K562 (cell line): ENCODE data around the gene DTX1.

ENCODE experiments used
- CEBPB ChIP-seq: fragments of 450-650 bp; IDR thresholded peaks from 2 replicates; pipeline ENCODE4 v1.6.1; 2016; ENCODE audit warnings: missing genetic modification characterization, missing compliant biosample characterization
- EP300 ChIP-seq: IDR thresholded peaks from 2 replicates; pipeline ENCODE4 v1.6.1; 2012; ENCODE audit warnings: low read length, improper control_type of control experiment
- HDGF ChIP-seq: fragments of 450-650 bp; IDR thresholded peaks from 2 replicates; pipeline ENCODE4 v1.6.1; 2016
- MXI1 ChIP-seq: IDR thresholded peaks from 2 replicates; pipeline ENCODE4 v1.6.1; 2011; ENCODE audit warnings: low read depth, mild to moderate bottlenecking, improper control_type of control experiment, low read length
- POLR2A ChIP-seq: fragments of 450-650 bp; conservative IDR thresholded peaks from 2 replicates; pipeline ENCODE4 v1.6.1; 2016
- SPI1 ChIP-seq: IDR thresholded peaks from 2 replicates; pipeline ENCODE4 v1.6.1; 2011; ENCODE audit warnings: low read depth, low read length, control low read depth, borderline replicate concordance
- ZNF274 ChIP-seq: IDR thresholded peaks from 2 replicates; pipeline ENCODE4 v1.6.1; 2011; ENCODE audit warnings: low read depth, mild to moderate bottlenecking, low read length, moderate library complexity, borderline replicate concordance
- ZNF766 ChIP-seq: fragments of 200-800 bp; sonication (Bioruptor generic); conservative IDR thresholded peaks from 2 replicates; pipeline ENCODE4 v1.6.1; 2016; ENCODE audit warnings: missing genetic modification characterization, missing compliant biosample characterization
- TF ChIP-seq, protein P1 (sequence below): fragments of 450-650 bp; formaldehyde crosslinking; IDR thresholded peaks from 2 replicates; pipeline ENCODE4 v1.4.0; 2022; ENCODE audit warnings: missing genetic modification characterization
- TF ChIP-seq, protein P2 (sequence below): fragments of 250-450 bp; sonication (Bioruptor Pico); IDR thresholded peaks from 2 replicates; pipeline ENCODE4 v1.5.0; 2020; ENCODE audit warnings: mild to moderate bottlenecking, borderline replicate concordance

DNA sequence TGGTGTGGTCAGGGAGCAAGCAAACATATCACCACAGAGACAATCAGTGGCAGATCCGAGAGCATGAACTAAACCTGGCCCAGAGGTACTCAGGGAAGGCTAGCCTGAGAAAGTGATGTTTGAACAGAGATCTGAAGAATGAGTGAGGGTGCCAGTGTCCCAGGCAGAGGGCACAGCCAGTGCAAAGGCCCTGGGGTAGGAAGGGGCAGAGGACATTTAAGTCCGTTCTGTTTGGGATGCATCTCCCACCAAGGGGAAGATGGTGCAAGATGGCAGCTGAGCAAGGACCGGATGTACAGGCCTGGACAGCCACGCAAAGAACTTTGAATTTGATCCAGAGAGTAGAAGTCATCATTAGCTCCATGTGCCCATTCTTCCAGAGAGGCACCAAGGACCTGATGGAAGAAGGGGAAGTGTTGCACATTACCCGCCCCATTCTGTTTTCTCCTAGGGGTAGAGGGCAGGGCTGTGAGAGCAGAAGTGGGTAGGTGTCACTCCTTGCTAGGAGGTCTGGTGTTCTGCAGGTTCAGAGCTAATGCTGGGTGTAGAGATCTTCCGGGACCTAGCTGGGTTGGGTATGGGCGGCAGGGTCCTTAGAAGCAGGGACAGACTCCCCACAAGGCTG, 3.9 kb downstream of the DTX1 start:
- TF ChIP-seq SPI1 (no peak), ZNF766 (CRISPR knock-in tag) (no peak), POLR2A (no peak), CEBPB (no peak), MXI1 (no peak), ZNF274 (no peak), EP300 (no peak), HDGF (no peak)
- TF ChIP-seq, protein P1, sequence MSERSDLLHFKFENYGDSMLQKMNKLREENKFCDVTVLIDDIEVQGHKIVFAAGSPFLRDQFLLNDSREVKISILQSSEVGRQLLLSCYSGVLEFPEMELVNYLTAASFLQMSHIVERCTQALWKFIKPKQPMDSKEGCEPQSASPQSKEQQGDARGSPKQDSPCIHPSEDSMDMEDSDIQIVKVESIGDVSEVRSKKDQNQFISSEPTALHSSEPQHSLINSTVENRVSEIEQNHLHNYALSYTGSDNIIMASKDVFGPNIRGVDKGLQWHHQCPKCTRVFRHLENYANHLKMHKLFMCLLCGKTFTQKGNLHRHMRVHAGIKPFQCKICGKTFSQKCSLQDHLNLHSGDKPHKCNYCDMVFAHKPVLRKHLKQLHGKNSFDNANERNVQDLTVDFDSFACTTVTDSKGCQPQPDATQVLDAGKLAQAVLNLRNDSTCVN (CRISPR knock-in tag) = no peak
- TF ChIP-seq, protein P2, sequence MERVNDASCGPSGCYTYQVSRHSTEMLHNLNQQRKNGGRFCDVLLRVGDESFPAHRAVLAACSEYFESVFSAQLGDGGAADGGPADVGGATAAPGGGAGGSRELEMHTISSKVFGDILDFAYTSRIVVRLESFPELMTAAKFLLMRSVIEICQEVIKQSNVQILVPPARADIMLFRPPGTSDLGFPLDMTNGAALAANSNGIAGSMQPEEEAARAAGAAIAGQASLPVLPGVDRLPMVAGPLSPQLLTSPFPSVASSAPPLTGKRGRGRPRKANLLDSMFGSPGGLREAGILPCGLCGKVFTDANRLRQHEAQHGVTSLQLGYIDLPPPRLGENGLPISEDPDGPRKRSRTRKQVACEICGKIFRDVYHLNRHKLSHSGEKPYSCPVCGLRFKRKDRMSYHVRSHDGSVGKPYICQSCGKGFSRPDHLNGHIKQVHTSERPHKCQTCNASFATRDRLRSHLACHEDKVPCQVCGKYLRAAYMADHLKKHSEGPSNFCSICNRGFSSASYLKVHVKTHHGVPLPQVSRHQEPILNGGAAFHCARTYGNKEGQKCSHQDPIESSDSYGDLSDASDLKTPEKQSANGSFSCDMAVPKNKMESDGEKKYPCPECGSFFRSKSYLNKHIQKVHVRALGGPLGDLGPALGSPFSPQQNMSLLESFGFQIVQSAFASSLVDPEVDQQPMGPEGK (CRISPR knock-in tag) = no peak
